HepG2 (cell line): ENCODE measurements around the gene ABL2. TPM values are rescaled to one million over a fixed set of nuclear protein-coding genes. Genes with fewer than 3 reads are reported as not detected.
A peak's percentile ranks its signal among the peaks of the same experiment; 100 is the strongest.

Experiments used
- ATAC-seq: fragments of 200-7000 bp; cut with Tn5 transposase; 3 replicates; pipeline ENCODE4 v1.9.1; 2020; ENCODE audit warnings: mild to moderate bottlenecking, moderate library complexity
- BruUV-seq: library from RNA; stranded (reverse); fragments of 400-500 nt; replicated peaks from 2 replicates; lab custom pipeline; 2021; lab: Mats Ljungman, UMichigan
- CTCF ChIA-PET: fragments of 300-600 bp; formaldehyde crosslinking; extraction: SDS; loops from one replicate; lab custom pipeline; 2021; ENCODE audit warnings: low total read pairs, inconsistent platforms, low intra/inter-chr PET ratio; lab: Yijun Ruan, JAX
- POLR2A ChIA-PET: fragments of 350-600 bp; sonication (Branson Sonifier 250); formaldehyde crosslinking; loops from one replicate; lab custom pipeline; 2020; ENCODE audit warnings: antibody characterized with exemption, inconsistent platforms; lab: Yijun Ruan, JAX
- DNase-seq: peaks from one replicate; pipeline ENCODE4 v3.0.0-alpha.2; 2015; ENCODE audit warnings: low spot score
- FAIRE-seq: peaks from 3 replicates; lab custom pipeline; 2011; peaks lifted over from hg19 to GRCh38; lab: Jason Lieb, UNC
- H2AFZ ChIP-seq: one replicate; pipeline ENCODE4 v1.6.1; 2011; ENCODE audit warnings: low read length, inconsistent platforms
- H3K27ac ChIP-seq: fragments of 300-600 bp; 3 replicates; pipeline ENCODE4 v1.8.0; 2011; ENCODE audit warnings: mixed run types, mild to moderate bottlenecking, mixed read lengths, low read length, inconsistent platforms; ENCODE audit not compliant: insufficient read depth; ENCODE audit errors: extremely low read length
- H3K27me3 ChIP-seq, 2 experiments: fragments of 200-600 bp in 1 of 2; 2 replicates in 1 of 2; 3 replicates in 1 of 2; pipeline versions ENCODE4 v1.6.0 to v1.8.0; 2011; ENCODE audit warnings: low read length in 2 of 2, mild to moderate bottlenecking in 2 of 2, moderate library complexity in 2 of 2, inconsistent platforms in 1 of 2; ENCODE audit not compliant: insufficient read depth in 2 of 2, control insufficient read depth in 1 of 2
- H3K36me3 ChIP-seq, 2 experiments: fragments of 200-600 bp in 1 of 2; replicated peaks in 1 of 2; 2 replicates in 1 of 2; 3 replicates in 1 of 2; pipeline versions ENCODE4 v1.5.1 to v1.8.0; 2011; ENCODE audit warnings: low read length in 2 of 2, inconsistent platforms in 1 of 2; ENCODE audit not compliant: insufficient read depth in 2 of 2, control insufficient read depth in 1 of 2
- H3K4me1 ChIP-seq: 2 replicates; pipeline ENCODE4 v1.5.1; 2012; ENCODE audit warnings: low read length, inconsistent platforms; ENCODE audit not compliant: insufficient read depth
- H3K4me2 ChIP-seq: 2 replicates; pipeline ENCODE4 v1.6.0; 2011; ENCODE audit warnings: low read depth, low read length, inconsistent platforms
- H3K4me3 ChIP-seq, 3 experiments: fragments of 200-600 bp in 1 of 3; sonication (generic), shearing (Covaris generic) in 1 of 3; replicated peaks in 1 of 3; 2 replicates each; pipeline ENCODE4 v1.5.1; 2011 to 2016; ENCODE audit warnings: low read length in 3 of 3, inconsistent platforms in 2 of 3, low read depth in 2 of 3, mild to moderate bottlenecking in 2 of 3, control low read depth in 1 of 3, mixed read lengths in 1 of 3; ENCODE audit not compliant: insufficient read depth in 1 of 3
- H3K79me2 ChIP-seq: one replicate; pipeline ENCODE4 v1.6.1; 2011; ENCODE audit warnings: low read length, inconsistent platforms; ENCODE audit not compliant: insufficient read depth
- H3K9ac ChIP-seq: 2 replicates; pipeline ENCODE4 v1.6.0; 2011; ENCODE audit warnings: mild to moderate bottlenecking, low read depth, low read length, inconsistent platforms; ENCODE audit not compliant: insufficient read depth
- H3K9me3 ChIP-seq: 2 replicates; pipeline ENCODE4 v1.5.1; 2012; ENCODE audit warnings: mild to moderate bottlenecking, low read length
- H4K20me1 ChIP-seq: 2 replicates; pipeline ENCODE4 v1.6.0; 2011; ENCODE audit warnings: inconsistent platforms, mild to moderate bottlenecking, low read length, moderate library complexity; ENCODE audit not compliant: insufficient read depth
- HNF4A ChIP-seq: sonication (generic); formaldehyde crosslinking; IDR thresholded peaks from 2 replicates; pipeline ENCODE4 v1.4.0; 2020; ENCODE audit warnings: missing genetic modification reagents
- JDP2 ChIP-seq: sonication (generic); formaldehyde crosslinking; IDR thresholded peaks from 2 replicates; pipeline ENCODE4 v1.8.1; 2022; ENCODE audit warnings: missing genetic modification reagents, borderline replicate concordance
- KAT7 ChIP-seq: IDR thresholded peaks from 2 replicates; pipeline ENCODE4 v1.6.1; 2018; ENCODE audit warnings: borderline replicate concordance, missing compliant biosample characterization
- KDM5A ChIP-seq: fragments of 200-600 bp; sonication (generic); IDR thresholded peaks from 2 replicates; pipeline ENCODE4 v1.7.0; 2018; ENCODE audit warnings: antibody characterized with exemption, mild to moderate bottlenecking, low read length, borderline replicate concordance
- MAZ ChIP-seq, 2 experiments: sonication (generic) in 1 of 2; formaldehyde crosslinking in 1 of 2; IDR thresholded peaks; 2 replicates each; pipeline versions ENCODE4 v1.5.0 to v1.6.1; 2012 to 2020; ENCODE audit warnings: low read depth in 2 of 2, mild to moderate bottlenecking in 2 of 2, borderline replicate concordance in 1 of 2, improper control_type of control experiment in 1 of 2, low read length in 1 of 2, missing genetic modification reagents in 1 of 2, moderate library complexity in 1 of 2
- SOX6 ChIP-seq, 2 experiments: fragments of 450-650 bp in 1 of 2; sonication (generic) in 1 of 2; formaldehyde crosslinking in 1 of 2; IDR thresholded peaks; 2 replicates each; pipeline versions ENCODE4 v1.4.0 to v1.6.1; 2017 to 2020; ENCODE audit warnings: antibody characterized with exemption in 1 of 2, mild to moderate bottlenecking in 1 of 2, missing genetic modification reagents in 1 of 2
- SSRP1 ChIP-seq: IDR thresholded peaks from 2 replicates; pipeline ENCODE4 v1.6.1; 2016; ENCODE audit warnings: control low read depth
- STAG1 ChIP-seq: sonication (generic); formaldehyde crosslinking; IDR thresholded peaks from 2 replicates; pipeline ENCODE4 v1.4.0; 2020; ENCODE audit warnings: missing genetic modification reagents
- TBP ChIP-seq: sonication (generic); formaldehyde crosslinking; IDR thresholded peaks from 2 replicates; pipeline ENCODE4 v1.5.0; 2020; ENCODE audit warnings: missing genetic modification reagents
- ZBTB49 ChIP-seq: sonication (generic); formaldehyde crosslinking; IDR thresholded peaks from 2 replicates; pipeline ENCODE4 v1.4.0; 2020; ENCODE audit warnings: missing genetic modification reagents, borderline replicate concordance
- ZNF124 ChIP-seq: sonication (generic); formaldehyde crosslinking; IDR thresholded peaks from 2 replicates; pipeline ENCODE4 v1.4.0; 2020; ENCODE audit warnings: missing genetic modification reagents
- ZNF34 ChIP-seq: sonication (generic); formaldehyde crosslinking; IDR thresholded peaks from 2 replicates; pipeline ENCODE4 v1.4.0; 2020; ENCODE audit warnings: mild to moderate bottlenecking, missing genetic modification reagents, borderline replicate concordance
- ZNF501 ChIP-seq: sonication (generic); formaldehyde crosslinking; IDR thresholded peaks from 2 replicates; pipeline ENCODE4 v1.5.1; 2020; ENCODE audit warnings: mild to moderate bottlenecking, moderate library complexity, missing genetic modification reagents
- ZNF547 ChIP-seq: sonication (generic); formaldehyde crosslinking; IDR thresholded peaks from 2 replicates; pipeline ENCODE4 v1.5.1; 2020; ENCODE audit warnings: mild to moderate bottlenecking, missing genetic modification reagents
- ZNF563 ChIP-seq: sonication (generic); formaldehyde crosslinking; IDR thresholded peaks from 2 replicates; pipeline ENCODE4 v1.8.0; 2022; ENCODE audit warnings: mild to moderate bottlenecking, moderate library complexity, missing genetic modification reagents
- ZNF777 ChIP-seq: sonication (generic); formaldehyde crosslinking; IDR thresholded peaks from 2 replicates; pipeline ENCODE4 v1.4.0; 2020; ENCODE audit warnings: missing genetic modification reagents
- WGBS: methylation state at CpG from one replicate; pipeline ENCODE4 v1.1.6; 2017; ENCODE audit warnings: low lambda C conversion rate; 5-methylcytosine and 5-hydroxymethylcytosine counted together
- in situ Hi-C: cut with HindIII; loops from 2 replicates; pipeline ENCODE4 v1.10.0; 2017; ENCODE audit warnings: low pct_unique_long_range_greater_than_20kb; ENCODE audit not compliant: extremely low pct_ligation_motif_present
- intact Hi-C: fragments of 100-400 bp; cut with micrococcal nuclease; formaldehyde crosslinking; loops from one replicate; pipeline ENCODE4 v1.10.0; 2022; ENCODE audit not compliant: unreplicated experiment
- polyA plus RNA-seq, 8 experiments: library from polyadenylated mRNA; depleted of rRNA in 3 of 8; stranded (reverse) in 7 of 8; unstranded in 1 of 8; fragments of >200 nt; fragmentation: Illumina TruSeq in 4 of 8; extraction: Trizol in 4 of 8; gene quantifications; 2 replicates each; pipeline versions ENCODE4 v1.2.1 to v1.2.3, GENCODE V29; 2011 to 2016; ENCODE audit warnings: low read depth in 4 of 8, missing spikeins in 1 of 8, mixed read lengths in 1 of 8; ENCODE audit not compliant: insufficient read depth in 1 of 8
- total RNA-seq, 5 experiments: library from RNA; depleted of rRNA; stranded (reverse); fragments of >200 nt; fragmentation: Illumina TruSeq; extraction: Trizol; gene quantifications; 2 replicates each; pipeline ENCODE4 v1.2.3, GENCODE V29; 2016; ENCODE audit warnings: low read depth in 1 of 5
- TF ChIP-seq, protein P1 (sequence below): sonication (generic); formaldehyde crosslinking; IDR thresholded peaks from 2 replicates; pipeline ENCODE4 v1.8.1; 2023; ENCODE audit warnings: mild to moderate bottlenecking, moderate library complexity, missing genetic modification reagents

Gene ABL2
- total and polyA plus RNA-seq, 2 of the 13 experiments (the other 11 are each of a cell fraction or from before 2014, with no cell fraction given), result 5.8 to 6.0 TPM

DNA sequence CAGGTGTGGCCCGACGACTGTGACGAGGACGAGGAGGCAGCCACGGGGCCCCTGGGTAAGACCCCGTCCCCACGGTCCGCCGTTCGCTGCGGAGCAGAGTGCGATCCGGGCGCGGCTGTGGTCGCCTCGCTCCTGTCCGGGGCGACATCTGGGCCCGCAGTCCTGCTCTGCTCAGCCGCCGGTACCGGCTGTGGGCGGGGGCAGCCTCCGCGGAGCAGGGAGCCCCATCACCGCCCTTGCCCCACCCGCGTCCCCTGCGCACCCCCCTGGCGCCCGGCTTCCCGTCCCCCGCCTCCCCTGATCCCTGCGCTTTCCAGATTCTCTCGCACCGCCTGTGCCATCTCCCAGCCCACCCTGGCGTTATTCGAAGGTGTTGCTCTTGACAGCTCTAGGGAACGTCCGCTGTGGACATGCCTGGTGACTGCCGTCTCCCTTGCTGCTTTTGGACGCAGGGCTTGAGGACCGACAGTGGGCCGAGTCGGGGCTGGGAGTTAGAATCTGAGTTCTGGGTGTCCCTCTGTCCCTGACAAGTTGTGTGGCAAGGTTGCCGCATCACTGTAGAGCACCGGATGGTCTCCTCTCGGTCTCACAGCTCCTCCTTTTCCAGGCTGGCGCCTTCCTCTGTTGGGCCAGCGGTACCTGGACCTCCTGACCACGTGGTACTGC, 147.0 kb downstream of the ABL2 start:
- CTCF ChIA-PET, result no interaction called here
- no peaks in the 10 kb centered on the region for H3K9me3 ChIP-seq
- peak overlapping the region; percentile 58 to 86 (median 85) for H3K4me3 ChIP-seq
- intact Hi-C loops (loop anchor here (1.0 kb wide), 1 partner anchor 23 kb away; no protein-coding TSS in a partner anchor), in situ Hi-C loops (loop anchor here (10.0 kb wide), 1 partner anchor 282 kb away; the partner anchor contains the start of gene AXDND1)
- FAIRE-seq (no peak), ATAC-seq (peak; percentile 59), DNase-seq (peak; percentile 46)
- peaks cover 16% of the 10 kb centered on the region for H3K79me2 ChIP-seq
- 0% methylated on average over 4 of the region's 52 CpGs for WGBS
- POLR2A ChIA-PET, result interaction anchor here (0.7 to 3.2 kb wide), 7 partner anchors 9 to 283 kb away, joined by 3 to 20 read pairs (median 6); partner anchors contain the start of genes AXDND1 and SOAT1
- no TSS peak for BruUV-seq
- peak overlapping the region; percentile 79 for H3K9ac ChIP-seq
- H3K4me2 ChIP-seq, result peak overlapping the region; percentile 96
- H3K4me1 ChIP-seq, result peaks cover 39% of the 10 kb centered on the region
- H3K27ac ChIP-seq, result peak overlapping the region; percentile 77
- H2AFZ ChIP-seq, result peak overlapping the region; percentile 42
- peaks cover 1 to 8% of the 10 kb centered on the region in 2 experiments; a peak in 2 of 5 replicates for H3K36me3 ChIP-seq
- H4K20me1 ChIP-seq, result no peaks in the 10 kb centered on the region
- H3K27me3 ChIP-seq, result no peaks in the 10 kb centered on the region
- TF ChIP-seq HNF4A (no peak), MAZ (IDR thresholded peaks at IDR 0.05; ENCODE audit: borderline replicate concordance, low read depth, low read length) (no peak), MAZ (CRISPR knock-in tag; IDR thresholded peaks at IDR 0.05; ENCODE audit: low read depth) (peak; percentile 64; the same call in 1 of the 2 replicates), SOX6 (IDR thresholded peaks at IDR 0.05) (no peak), SOX6 (CRISPR knock-in tag; IDR thresholded peaks at IDR 0.05) (peak; percentile 35), KAT7 (CRISPR knock-in tag) (0 out of 2 replicates have a peak, but pooled peaks have one; percentile 27), JDP2 (CRISPR knock-in tag) (no peak), ZNF124 (CRISPR knock-in tag) (0 out of 2 replicates have a peak, but pooled peaks have one; percentile 9), TBP (no peak), ZNF501 (CRISPR knock-in tag) (no peak), ZBTB49 (CRISPR knock-in tag) (no peak), STAG1 (CRISPR knock-in tag) (peak; percentile 3; the same call in 1 of the 2 replicates), ZNF547 (CRISPR knock-in tag) (peak; percentile 21; the same call in 1 of the 2 replicates), ZNF777 (CRISPR knock-in tag) (0 out of 2 replicates have a peak, but pooled peaks have one; percentile 8), SSRP1 (CRISPR knock-in tag) (0 out of 2 replicates have a peak, but pooled peaks have one; percentile 28), ZNF34 (0 out of 2 replicates have a peak, but pooled peaks have one; percentile 55), ZNF563 (no peak), KDM5A (peak; percentile 51; the same call in 1 of the 2 replicates)
- TF ChIP-seq, protein P1, sequence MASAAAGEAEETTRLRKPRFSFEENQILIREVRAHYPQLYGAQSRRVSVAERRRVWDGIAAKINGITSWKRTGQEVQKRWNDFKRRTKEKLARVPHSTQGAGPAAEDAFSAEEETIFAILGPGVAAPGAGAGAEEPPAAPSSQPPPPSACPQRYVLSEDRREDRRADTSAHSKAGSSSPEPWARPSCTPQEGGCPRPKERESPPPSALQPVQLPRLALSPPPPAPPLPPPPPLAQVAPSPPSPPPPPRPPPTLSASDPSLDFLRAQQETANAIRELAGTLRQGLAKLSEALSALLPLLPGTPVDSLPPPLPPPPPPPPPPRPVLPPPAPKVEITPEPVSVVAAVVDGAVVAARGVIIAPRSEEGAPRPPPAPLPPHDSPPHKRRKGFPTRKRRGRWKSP, result peak; percentile 51; the same call in 1 of the 2 replicates
